RWPE1 (cell line): Measurements from ENCODE around the gene ABHD17A.

Source experiments
- CTCF ChIA-PET: fragments of 350-600 bp; sonication (Branson Sonifier 250); formaldehyde crosslinking; extraction: SDS; loops from one replicate; lab custom pipeline; 2021; lab: Yijun Ruan, JAX
- POLR2A ChIA-PET: fragments of 400-600 bp; formaldehyde crosslinking; extraction: SDS; loops from one replicate; lab custom pipeline; 2020; ENCODE audit warnings: antibody characterized with exemption; ENCODE audit not compliant: low non-redundant PET; lab: Yijun Ruan, JAX
- DNase-seq: peaks from one replicate; pipeline ENCODE4 v3.0.0; 2012; ENCODE audit warnings: low spot score
- H3K27ac ChIP-seq: fragments of 450-650 bp; 2 replicates; pipeline ENCODE4 v1.5.1; 2017
- TF ChIP-seq, protein P1 (sequence below): fragments of 450-650 bp; conservative IDR thresholded peaks from 2 replicates; pipeline ENCODE4 v1.5.1; 2017; ENCODE audit warnings: low read depth, mild to moderate bottlenecking

Gene ABHD17A

GRCh38 chr19:1907563-1908363, 22.5 kb upstream of the ABHD17A start:
- DNase-seq, result peak; percentile 50
- ChIA-PET CTCF (no interaction called here), POLR2A (interaction anchor here (0.6 kb wide), 1 partner anchor 72 kb away, joined by 3 read pairs; no protein-coding TSS in a partner anchor)
- TF ChIP-seq, protein P1, sequence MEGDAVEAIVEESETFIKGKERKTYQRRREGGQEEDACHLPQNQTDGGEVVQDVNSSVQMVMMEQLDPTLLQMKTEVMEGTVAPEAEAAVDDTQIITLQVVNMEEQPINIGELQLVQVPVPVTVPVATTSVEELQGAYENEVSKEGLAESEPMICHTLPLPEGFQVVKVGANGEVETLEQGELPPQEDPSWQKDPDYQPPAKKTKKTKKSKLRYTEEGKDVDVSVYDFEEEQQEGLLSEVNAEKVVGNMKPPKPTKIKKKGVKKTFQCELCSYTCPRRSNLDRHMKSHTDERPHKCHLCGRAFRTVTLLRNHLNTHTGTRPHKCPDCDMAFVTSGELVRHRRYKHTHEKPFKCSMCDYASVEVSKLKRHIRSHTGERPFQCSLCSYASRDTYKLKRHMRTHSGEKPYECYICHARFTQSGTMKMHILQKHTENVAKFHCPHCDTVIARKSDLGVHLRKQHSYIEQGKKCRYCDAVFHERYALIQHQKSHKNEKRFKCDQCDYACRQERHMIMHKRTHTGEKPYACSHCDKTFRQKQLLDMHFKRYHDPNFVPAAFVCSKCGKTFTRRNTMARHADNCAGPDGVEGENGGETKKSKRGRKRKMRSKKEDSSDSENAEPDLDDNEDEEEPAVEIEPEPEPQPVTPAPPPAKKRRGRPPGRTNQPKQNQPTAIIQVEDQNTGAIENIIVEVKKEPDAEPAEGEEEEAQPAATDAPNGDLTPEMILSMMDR, result no peak
- H3K27ac ChIP-seq, result peak overlapping the region; percentile 83

GRCh38 chr19:1906985-1907562, 21.8 kb upstream of the ABHD17A start:
- ChIA-PET CTCF (interaction anchor here (0.7 to 1.2 kb wide), 2 partner anchors 10 to 188 kb away, joined by 3 read pairs; no protein-coding TSS in a partner anchor), POLR2A (interaction anchor here (0.6 kb wide), 1 partner anchor 73 kb away, joined by 3 read pairs; no protein-coding TSS in a partner anchor)
- peak overlapping the region; percentile 83 for H3K27ac ChIP-seq
- TF ChIP-seq, protein P1, result no peak
- DNase-seq, result no peak

GRCh38 chr19:1905863-1906375, 20.6 kb upstream of the ABHD17A start:
- no peak for DNase-seq
- peak overlapping the region; percentile 83 for H3K27ac ChIP-seq
- TF ChIP-seq, protein P1, result no peak
- ChIA-PET CTCF (interaction anchor here (1.2 kb wide), 1 partner anchor 9 kb away, joined by 3 read pairs; no protein-coding TSS in a partner anchor), POLR2A (no interaction called here)

GRCh38 chr19:1905110-1905862, 20.0 kb upstream of the ABHD17A start, which contains the start of the genes ADAT3 and SCAMP4:
Gene ADAT3 (plus strand): TSS chr19:1905399. CDS start chr19:1912048, 6,649 bp downstream.
Gene SCAMP4 (plus strand): TSS chr19:1905399. CDS start chr19:1915020, 9,621 bp downstream.
- peak within 1 kb of the TSS; percentile 83 for H3K27ac ChIP-seq
- TF ChIP-seq, protein P1, result no peak
- CTCF ChIA-PET, result no interaction called here
- POLR2A ChIA-PET, result interaction anchor here (0.6 kb wide), 1 partner anchor 20 kb away, joined by 3 read pairs; the partner anchor contains the start of gene ABHD17A
- peak; percentile 96 for DNase-seq

DNA sequence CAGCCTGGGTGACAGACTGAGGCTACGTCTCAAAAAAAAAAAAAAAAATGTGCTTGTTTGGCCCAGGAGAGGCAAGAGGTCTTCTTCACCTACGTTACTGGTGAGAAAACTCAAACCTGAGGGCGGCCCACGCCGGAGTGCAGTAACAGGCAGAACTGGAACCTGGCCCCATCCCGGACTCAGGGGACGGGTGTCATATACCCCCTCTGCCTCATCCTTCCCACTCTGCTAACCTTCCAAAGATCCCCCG, 19.5 kb upstream of the ABHD17A start:
- ChIA-PET POLR2A (interaction anchor here (0.6 kb wide), 1 partner anchor 20 kb away, joined by 3 read pairs; the partner anchor contains the start of gene ABHD17A), CTCF (no interaction called here)
- peak overlapping the region; percentile 83 for H3K27ac ChIP-seq
- TF ChIP-seq, protein P1, result no peak
- no peak for DNase-seq

DNA sequence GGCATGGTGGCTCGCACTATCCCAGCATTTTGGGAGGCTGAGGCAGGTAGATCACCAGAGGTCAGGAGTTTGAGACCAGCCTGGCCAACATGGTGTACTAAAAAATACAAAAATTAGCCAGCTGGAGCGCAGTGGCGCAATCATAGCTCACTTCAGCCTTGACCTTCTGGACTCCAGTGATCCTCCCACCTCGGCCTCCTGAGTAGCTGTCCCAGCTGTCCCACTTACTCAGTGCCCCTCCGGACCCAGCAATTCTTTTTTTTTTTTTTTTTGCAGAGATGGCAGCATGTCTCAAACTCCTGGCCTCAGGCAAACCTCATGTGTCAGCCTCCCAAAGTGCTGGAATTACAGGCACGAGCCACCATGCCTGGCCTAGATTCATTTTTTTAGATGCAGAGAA, 17.6 kb upstream of the ABHD17A start:
- TF ChIP-seq, protein P1, result no peak
- H3K27ac ChIP-seq, result no peak overlapping the region
- CTCF ChIA-PET, result interaction anchor here (0.7 kb wide), 1 partner anchor 1125 kb away, joined by 4 read pairs; no protein-coding TSS in a partner anchor
- POLR2A ChIA-PET, result no interaction called here
- no peak for DNase-seq
